ENCODE measurements around the gene CORO2B.

The CORO2B gene

DNA sequence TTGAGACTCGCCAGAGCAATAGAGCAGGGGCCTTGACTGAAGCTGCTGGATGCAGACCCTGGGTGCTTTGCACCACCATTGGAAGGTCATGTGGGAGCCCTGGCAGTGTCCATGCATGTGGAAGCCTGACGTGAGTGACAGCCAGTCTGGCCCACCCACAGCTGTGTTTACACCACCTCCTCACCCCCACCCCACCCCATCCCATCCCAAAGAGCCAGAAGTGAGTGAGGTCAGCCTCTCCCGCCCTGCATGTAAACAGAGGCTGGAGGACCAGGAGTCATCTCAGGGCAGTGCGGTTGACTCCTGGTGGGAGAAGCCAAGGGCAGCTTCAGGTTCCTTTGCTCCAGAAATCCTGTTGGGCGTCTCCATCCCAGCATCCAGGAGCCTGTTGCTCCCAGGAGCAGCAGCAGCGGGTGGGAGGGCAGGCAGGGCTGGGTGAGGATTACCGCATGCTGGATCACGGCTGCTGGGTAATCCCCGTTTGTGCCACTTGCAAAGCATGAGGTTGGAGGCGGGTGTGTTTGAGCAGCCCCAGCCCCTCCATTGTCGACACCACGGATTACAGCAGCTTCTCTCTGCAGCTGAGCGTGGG is 44.6 kb downstream of the CORO2B start:
- TF ChIP-seq, protein P1, sequence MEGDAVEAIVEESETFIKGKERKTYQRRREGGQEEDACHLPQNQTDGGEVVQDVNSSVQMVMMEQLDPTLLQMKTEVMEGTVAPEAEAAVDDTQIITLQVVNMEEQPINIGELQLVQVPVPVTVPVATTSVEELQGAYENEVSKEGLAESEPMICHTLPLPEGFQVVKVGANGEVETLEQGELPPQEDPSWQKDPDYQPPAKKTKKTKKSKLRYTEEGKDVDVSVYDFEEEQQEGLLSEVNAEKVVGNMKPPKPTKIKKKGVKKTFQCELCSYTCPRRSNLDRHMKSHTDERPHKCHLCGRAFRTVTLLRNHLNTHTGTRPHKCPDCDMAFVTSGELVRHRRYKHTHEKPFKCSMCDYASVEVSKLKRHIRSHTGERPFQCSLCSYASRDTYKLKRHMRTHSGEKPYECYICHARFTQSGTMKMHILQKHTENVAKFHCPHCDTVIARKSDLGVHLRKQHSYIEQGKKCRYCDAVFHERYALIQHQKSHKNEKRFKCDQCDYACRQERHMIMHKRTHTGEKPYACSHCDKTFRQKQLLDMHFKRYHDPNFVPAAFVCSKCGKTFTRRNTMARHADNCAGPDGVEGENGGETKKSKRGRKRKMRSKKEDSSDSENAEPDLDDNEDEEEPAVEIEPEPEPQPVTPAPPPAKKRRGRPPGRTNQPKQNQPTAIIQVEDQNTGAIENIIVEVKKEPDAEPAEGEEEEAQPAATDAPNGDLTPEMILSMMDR (IDR thresholded peaks at IDR 0.05; ENCODE audit: low read depth, low read length): no peak

DNA sequence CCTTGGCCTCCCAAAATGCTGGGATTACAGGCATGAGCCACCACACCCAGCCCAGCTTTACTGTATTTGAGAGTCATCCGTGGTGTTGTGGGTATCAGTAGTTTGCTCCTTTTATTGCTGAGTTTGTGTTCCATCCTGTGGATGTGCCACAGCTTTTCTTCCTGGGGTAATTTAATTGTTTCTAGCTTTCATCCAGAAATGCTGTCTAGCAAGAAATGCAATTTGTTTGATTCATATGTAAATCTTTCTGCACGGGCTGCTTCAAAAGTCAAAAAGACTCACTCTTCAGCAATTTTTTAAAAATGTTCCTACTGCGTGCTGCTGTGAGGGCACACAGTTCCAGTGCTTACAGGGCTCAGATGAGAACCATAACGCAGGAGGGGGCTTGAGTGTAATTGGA is 47.1 kb downstream of the CORO2B start:
- TF ChIP-seq, protein P1 (IDR thresholded peaks at IDR 0.05; ENCODE audit: low read depth, low read length): no peak

More for the DNA sequence above, 44.6 kb downstream of the CORO2B start:
- no peak overlapping the region for H3K4me3 ChIP-seq (ENCODE audit: low read depth, low read length)

DNA sequence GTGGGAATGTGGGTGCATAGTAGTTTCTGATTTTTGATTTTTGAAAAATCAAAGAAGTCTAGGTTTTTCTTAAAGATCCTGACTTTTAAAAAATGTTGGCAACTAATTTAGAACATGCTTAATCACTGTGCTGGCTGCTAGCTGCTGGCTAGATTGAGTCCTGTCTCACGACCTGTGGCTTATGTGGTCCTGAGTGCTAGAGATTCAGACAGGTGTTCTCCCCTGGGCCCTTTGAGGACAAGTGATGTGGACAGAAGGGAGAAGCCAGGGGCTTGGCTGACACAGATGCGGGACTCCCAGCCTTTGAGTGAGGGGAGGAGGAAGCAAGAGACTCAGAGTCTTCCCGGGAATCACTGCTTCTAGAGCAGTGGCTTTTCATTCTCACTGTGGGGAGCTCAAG is 47.5 kb downstream of the CORO2B start:
- TF ChIP-seq, protein P1 (IDR thresholded peaks at IDR 0.05; ENCODE audit: low read depth, low read length): no peak
- no peak overlapping the region for H3K4me3 ChIP-seq (ENCODE audit: low read depth, low read length)

More for the DNA sequence above, 47.1 kb downstream of the CORO2B start:
- H3K4me3 ChIP-seq (ENCODE audit: low read depth, low read length): no peak overlapping the region

DNA sequence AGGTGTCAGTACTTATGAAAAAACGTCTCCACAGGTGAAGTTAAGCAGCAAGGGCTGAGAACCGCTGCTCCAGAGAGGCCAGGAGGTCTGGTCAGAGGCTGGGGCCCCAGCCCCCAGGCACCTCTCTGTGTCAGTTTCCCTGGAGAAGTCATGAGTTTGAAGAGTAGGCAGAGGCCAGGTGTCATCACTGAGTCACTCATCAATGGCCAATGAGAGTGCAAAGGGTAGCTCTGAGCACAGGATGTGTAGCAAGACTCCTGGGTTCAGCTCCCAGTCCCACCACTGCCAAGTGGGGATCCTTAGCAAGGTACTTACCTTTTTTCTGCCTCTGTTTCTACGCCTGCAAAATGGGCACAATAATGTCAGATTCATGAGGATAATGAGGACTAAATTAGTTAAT is 47.9 kb downstream of the CORO2B start:
- H3K4me3 ChIP-seq (ENCODE audit: low read depth, low read length): no peak overlapping the region
- TF ChIP-seq, protein P1 (IDR thresholded peaks at IDR 0.05; ENCODE audit: low read depth, low read length): no peak

DNA sequence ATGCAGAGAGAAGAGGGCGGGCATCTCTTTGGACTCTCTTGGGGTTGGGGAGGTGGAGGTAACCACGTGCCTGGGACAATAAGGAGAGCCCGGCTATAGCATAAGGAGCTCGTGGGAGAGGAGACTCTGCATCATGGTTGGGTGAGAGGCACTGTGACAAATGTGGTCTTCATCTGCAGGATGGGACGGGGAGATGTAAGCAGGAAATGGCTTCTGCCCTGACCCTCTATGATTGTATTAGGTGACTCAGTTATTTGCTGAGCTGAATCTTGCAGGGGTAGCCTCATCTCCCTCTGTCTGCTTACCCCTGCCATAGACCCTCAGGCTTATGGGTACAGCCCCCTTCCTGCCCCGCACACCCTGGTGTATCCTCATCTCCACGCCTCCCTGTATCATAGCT is 48.7 kb downstream of the CORO2B start:
- TF ChIP-seq, protein P1 (IDR thresholded peaks at IDR 0.05; ENCODE audit: low read depth, low read length): no peak
- no peak overlapping the region for H3K4me3 ChIP-seq (ENCODE audit: low read depth, low read length)

DNA sequence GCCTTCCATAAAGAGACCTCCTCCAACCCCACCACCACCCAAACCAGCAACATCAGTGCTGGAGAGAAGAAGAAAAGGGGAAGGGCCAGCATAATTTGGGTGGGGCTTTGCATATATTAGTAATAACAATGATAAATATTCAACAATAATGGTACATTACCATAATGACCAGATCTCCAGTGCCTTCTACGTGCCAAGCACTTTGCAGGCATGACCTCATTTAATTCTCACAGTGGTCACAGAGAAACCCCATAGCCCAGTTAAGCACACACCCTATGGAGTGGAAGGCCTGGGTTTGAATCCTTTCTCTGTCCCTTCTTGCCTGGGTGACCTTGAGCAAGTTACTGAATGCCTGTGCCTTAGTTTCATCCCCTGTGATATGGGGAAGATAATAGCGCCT is 49.2 kb downstream of the CORO2B start:
- TF ChIP-seq, protein P1 (IDR thresholded peaks at IDR 0.05; ENCODE audit: low read depth, low read length): no peak
- H3K4me3 ChIP-seq (ENCODE audit: low read depth, low read length): no peak overlapping the region

DNA sequence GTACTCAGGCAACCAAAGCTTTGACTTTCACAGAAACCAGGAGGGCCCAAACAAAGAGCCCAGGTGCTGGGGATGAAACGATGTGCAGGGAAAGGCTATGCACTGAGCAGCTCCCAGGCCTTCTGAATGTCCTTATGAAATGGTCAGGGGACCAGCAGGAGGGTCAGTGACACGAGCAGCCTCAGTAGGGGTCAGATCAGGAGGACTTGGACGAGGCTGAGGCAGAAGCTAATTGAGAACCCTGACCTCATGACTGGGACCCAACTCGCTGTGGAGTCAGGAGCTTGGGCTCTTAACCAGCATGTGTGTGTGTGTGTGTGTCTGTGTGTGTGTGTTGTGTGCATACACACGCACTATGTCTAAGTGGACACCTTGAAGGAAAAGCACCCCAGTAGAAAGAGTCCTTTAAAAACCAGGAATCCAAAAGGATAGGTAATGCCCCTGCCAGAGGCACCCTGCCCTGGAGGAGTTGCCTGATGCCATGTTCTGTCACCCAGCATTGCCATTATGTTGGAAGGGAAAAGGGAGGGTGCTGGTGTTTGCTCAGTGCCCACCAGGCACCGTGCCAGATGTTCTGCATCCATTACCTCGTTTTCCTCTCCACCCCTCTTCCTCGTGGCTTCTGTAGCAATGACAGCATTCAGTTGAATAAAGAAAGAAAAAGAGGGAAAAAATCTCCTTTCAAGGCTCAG is 50.9 kb downstream of the CORO2B start:
- TF ChIP-seq, protein P1 (IDR thresholded peaks at IDR 0.05; ENCODE audit: low read depth, low read length): no peak
- H3K4me3 ChIP-seq (ENCODE audit: low read depth, low read length): no peak overlapping the region

Measured in WI38 (cell line).